ENCODE results near the gene MIEF2. TPM values are rescaled to one million over a fixed set of nuclear protein-coding genes. Genes with fewer than 3 reads are reported as not detected.
A peak's percentile ranks its signal among the peaks of the same experiment; 100 is the strongest.

MIEF2 gene
- total and polyA plus RNA-seq, 10 of the 15 experiments (the other 5 are each of a cell fraction or from before 2014, with no cell fraction given) = 0.16 to 9.2 (median 4.1) TPM

DNA sequence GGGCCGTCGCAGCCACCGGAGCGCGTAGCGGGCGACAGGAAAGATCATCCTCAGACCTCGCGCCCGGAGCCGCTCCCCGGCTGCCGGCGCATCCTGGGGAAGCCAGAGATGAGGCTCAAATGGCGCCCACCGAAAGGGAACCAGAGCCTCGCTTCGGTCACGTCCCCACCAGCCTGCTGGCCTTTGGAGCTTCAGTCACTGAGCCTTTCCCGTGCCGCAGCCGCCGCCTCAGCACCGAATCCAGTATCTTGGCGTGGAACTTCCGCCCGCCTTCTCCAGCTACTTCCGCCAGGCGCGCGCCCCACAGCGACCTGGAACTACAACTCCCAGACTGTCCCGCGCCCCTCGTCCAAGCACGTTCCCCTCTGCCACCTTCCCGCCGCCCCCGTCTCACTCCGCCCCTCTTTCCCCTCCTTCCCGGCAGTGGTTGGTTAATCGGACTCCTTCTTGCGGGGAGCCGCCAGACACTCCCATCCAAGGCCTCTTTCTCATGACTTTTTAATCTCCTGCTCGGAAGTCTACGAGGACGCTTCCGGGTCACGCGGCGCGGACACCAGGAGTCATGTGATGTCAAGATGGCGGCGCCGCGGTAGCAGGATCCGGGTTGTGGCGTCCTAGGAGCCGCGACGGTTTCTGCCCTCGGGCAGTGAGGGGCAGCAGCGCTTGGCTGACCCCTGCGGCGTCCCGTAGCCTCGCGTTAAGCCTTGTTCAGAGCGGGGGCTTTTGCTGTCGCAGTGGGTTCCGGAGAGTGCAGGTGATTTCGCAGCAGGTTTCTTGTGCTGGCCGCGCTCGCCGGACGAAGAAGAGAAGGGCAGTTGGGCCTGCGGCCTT, 54.5 kb downstream of the MIEF2 start, which contains the start of the genes SMCR8 and TOP3A (continued):
- TF ChIP-seq, protein P1, sequence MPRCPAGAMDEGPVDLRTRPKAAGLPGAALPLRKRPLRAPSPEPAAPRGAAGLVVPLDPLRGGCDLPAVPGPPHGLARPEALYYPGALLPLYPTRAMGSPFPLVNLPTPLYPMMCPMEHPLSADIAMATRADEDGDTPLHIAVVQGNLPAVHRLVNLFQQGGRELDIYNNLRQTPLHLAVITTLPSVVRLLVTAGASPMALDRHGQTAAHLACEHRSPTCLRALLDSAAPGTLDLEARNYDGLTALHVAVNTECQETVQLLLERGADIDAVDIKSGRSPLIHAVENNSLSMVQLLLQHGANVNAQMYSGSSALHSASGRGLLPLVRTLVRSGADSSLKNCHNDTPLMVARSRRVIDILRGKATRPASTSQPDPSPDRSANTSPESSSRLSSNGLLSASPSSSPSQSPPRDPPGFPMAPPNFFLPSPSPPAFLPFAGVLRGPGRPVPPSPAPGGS (IDR thresholded peaks at IDR 0.05; ENCODE audit: borderline replicate concordance, insufficient read depth, low read depth, low read length, poor library complexity, severe bottlenecking) = no peak
- TF ChIP-seq SPI1 (IDR thresholded peaks at IDR 0.05; ENCODE audit: borderline replicate concordance, insufficient read depth, low read depth, low read length) (no peak), PAX8 (IDR thresholded peaks at IDR 0.05) (no peak), HDAC2 (IDR thresholded peaks at IDR 0.05) (0 out of 2 replicates have a peak, but pooled peaks have one; percentile 94), ETV6 (conservative IDR thresholded peaks at IDR 0.05 in 1 of 2, IDR thresholded peaks at IDR 0.05 in 1 of 2; ENCODE audit: borderline replicate concordance in 1 of 2, low read depth in 1 of 2) (peak in 1 of 2 experiments; percentile 53; a peak in 2 of 4 replicates), HDGF (IDR thresholded peaks at IDR 0.05) (peak; percentile 90; the same call in 1 of the 2 replicates), CREB1 (IDR thresholded peaks at IDR 0.05; ENCODE audit: low read depth) (peak; percentile 79), STAT1 (conservative IDR thresholded peaks at IDR 0.05) (peak; percentile 15; the same call in 1 of the 2 replicates), RAD51 (IDR thresholded peaks at IDR 0.05) (peak; percentile 99), DPF2 (IDR thresholded peaks at IDR 0.05) (0 out of 2 replicates have a peak, but pooled peaks have one; percentile 14), POU2F2 (IDR thresholded peaks at IDR 0.05; ENCODE audit: borderline replicate concordance, low read depth, low read length) (no peak; the same call in 2 of the 3 replicates), MYC (IDR thresholded peaks at IDR 0.05; ENCODE audit: insufficient read depth, insufficient read length, insufficient replicate concordance, low read length, severe bottlenecking) (peak; percentile 72), SRF (IDR thresholded peaks at IDR 0.05; ENCODE audit: low read depth in 2 of 2, low read length in 2 of 2) (0 out of 4 replicates have a peak, but pooled peaks of 1 of the 2 experiments have one; percentile 58), TCF7 (IDR thresholded peaks at IDR 0.05; ENCODE audit: borderline replicate concordance) (no peak), BHLHE40 (IDR thresholded peaks at IDR 0.05; ENCODE audit: borderline replicate concordance in 1 of 2, low read depth in 2 of 2, low read length in 1 of 2) (peak; percentile 81 to 89), MAX (IDR thresholded peaks at IDR 0.05; ENCODE audit: low read depth, low read length) (peak; percentile 90), CBFB (IDR thresholded peaks at IDR 0.05; ENCODE audit: low read depth) (0 out of 2 replicates have a peak, but pooled peaks have one; percentile 51), CREM (IDR thresholded peaks at IDR 0.05; ENCODE audit: low read depth) (peak; percentile 61; the same call in 1 of the 2 replicates), YY1 (IDR thresholded peaks at IDR 0.05; ENCODE audit: low read depth, low read length) (peak; percentile 98), TCF3 (IDR thresholded peaks at IDR 0.05; ENCODE audit: borderline replicate concordance, insufficient read depth, low read depth, low read length) (no peak), JUND (IDR thresholded peaks at IDR 0.05; ENCODE audit: low read depth, low read length) (no peak), NR2C1 (IDR thresholded peaks at IDR 0.05) (peak; percentile 94)
- TF ChIP-seq, protein P2, sequence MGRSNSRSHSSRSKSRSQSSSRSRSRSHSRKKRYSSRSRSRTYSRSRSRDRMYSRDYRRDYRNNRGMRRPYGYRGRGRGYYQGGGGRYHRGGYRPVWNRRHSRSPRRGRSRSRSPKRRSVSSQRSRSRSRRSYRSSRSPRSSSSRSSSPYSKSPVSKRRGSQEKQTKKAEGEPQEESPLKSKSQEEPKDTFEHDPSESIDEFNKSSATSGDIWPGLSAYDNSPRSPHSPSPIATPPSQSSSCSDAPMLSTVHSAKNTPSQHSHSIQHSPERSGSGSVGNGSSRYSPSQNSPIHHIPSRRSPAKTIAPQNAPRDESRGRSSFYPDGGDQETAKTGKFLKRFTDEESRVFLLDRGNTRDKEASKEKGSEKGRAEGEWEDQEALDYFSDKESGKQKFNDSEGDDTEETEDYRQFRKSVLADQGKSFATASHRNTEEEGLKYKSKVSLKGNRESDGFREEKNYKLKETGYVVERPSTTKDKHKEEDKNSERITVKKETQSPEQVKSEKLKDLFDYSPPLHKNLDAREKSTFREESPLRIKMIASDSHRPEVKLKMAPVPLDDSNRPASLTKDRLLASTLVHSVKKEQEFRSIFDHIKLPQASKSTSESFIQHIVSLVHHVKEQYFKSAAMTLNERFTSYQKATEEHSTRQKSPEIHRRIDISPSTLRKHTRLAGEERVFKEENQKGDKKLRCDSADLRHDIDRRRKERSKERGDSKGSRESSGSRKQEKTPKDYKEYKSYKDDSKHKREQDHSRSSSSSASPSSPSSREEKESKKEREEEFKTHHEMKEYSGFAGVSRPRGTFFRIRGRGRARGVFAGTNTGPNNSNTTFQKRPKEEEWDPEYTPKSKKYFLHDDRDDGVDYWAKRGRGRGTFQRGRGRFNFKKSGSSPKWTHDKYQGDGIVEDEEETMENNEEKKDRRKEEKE (IDR thresholded peaks at IDR 0.05) = no peak
- TF ChIP-seq, protein P3, sequence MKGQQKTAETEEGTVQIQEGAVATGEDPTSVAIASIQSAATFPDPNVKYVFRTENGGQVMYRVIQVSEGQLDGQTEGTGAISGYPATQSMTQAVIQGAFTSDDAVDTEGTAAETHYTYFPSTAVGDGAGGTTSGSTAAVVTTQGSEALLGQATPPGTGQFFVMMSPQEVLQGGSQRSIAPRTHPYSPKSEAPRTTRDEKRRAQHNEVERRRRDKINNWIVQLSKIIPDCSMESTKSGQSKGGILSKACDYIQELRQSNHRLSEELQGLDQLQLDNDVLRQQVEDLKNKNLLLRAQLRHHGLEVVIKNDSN (IDR thresholded peaks at IDR 0.05; ENCODE audit: borderline replicate concordance, extremely low read length, insufficient read depth, low read depth, low read length) = peak; percentile 96

All from GM12878 (cell line).